PC-9 (cell line): ENCODE results near the gene WIPF1. TPM values are rescaled to one million over a fixed set of nuclear protein-coding genes. Genes with fewer than 3 reads are reported as not detected.

Experiments
- BruUV-seq: library from RNA; stranded (reverse); fragments of 400-500 nt; replicated peaks from 2 replicates; lab custom pipeline; 2021; lab: Mats Ljungman, UMichigan
- CTCF ChIA-PET: fragments of 300-600 bp; sonication (Branson Sonifier 250); formaldehyde crosslinking; loops from one replicate; lab custom pipeline; 2022; ENCODE audit warnings: antibody characterized with exemption; lab: Charles Lee
- POLR2A ChIA-PET: fragments of 300-600 bp; sonication (Branson Sonifier 250); formaldehyde crosslinking; loops from one replicate; lab custom pipeline; 2022; ENCODE audit warnings: antibody characterized with exemption; ENCODE audit not compliant: unreplicated experiment; lab: Charles Lee
- DNase-seq, 2 experiments: peaks; one replicate each; pipeline versions ENCODE4 v3.0.0 to v3.0.0-alpha.2; 2015 to 2022; ENCODE audit warnings: mixed read lengths in 1 of 2
- H2AFZ ChIP-seq: fragments of 200-600 bp; sonication (generic); 2 replicates; pipeline ENCODE4 v1.8.1; 2017; ENCODE audit warnings: antibody characterized with exemption
- H3F3A ChIP-seq: fragments of 200-600 bp; sonication (generic); 2 replicates; pipeline ENCODE4 v1.8.1; 2017; ENCODE audit warnings: antibody characterized with exemption, mild to moderate bottlenecking, low read depth; ENCODE audit not compliant: insufficient read depth
- H3K27ac ChIP-seq: fragments of 200-600 bp; sonication (generic); 2 replicates; pipeline ENCODE4 v1.6.1; 2016; ENCODE audit warnings: mixed run types
- H3K27me3 ChIP-seq: fragments of 200-600 bp; sonication (generic); 2 replicates; pipeline ENCODE4 v1.6.1; 2016; ENCODE audit warnings: low read depth, mixed run types; ENCODE audit not compliant: insufficient read depth
- H3K36me3 ChIP-seq: fragments of 200-600 bp; sonication (generic); 2 replicates; pipeline ENCODE4 v1.6.1; 2016; ENCODE audit warnings: low read depth, mixed run types
- H3K4me1 ChIP-seq: fragments of 200-600 bp; sonication (generic); replicated peaks from 2 replicates; pipeline ENCODE4 v1.6.1; 2016; ENCODE audit warnings: mixed run types; ENCODE audit not compliant: insufficient read depth
- H3K4me2 ChIP-seq: fragments of 200-600 bp; sonication (generic); 2 replicates; pipeline ENCODE4 v1.6.1; 2017; ENCODE audit warnings: mixed run types
- H3K4me3 ChIP-seq: fragments of 200-600 bp; sonication (generic); 2 replicates; pipeline ENCODE4 v1.6.1; 2016; ENCODE audit warnings: mixed run types
- H3K79me2 ChIP-seq: fragments of 200-600 bp; sonication (generic); 2 replicates; pipeline ENCODE4 v1.6.1; 2017; ENCODE audit warnings: low read depth, mixed run types
- H3K9me2 ChIP-seq: fragments of 200-600 bp; sonication (generic); 2 replicates; pipeline ENCODE4 v1.8.1; 2017; ENCODE audit warnings: mild to moderate bottlenecking; ENCODE audit not compliant: insufficient read depth
- H3K9me3 ChIP-seq: fragments of 200-600 bp; sonication (generic); 2 replicates; pipeline ENCODE4 v1.8.1; 2016; ENCODE audit warnings: low read depth; ENCODE audit not compliant: insufficient read depth
- H4K20me1 ChIP-seq: fragments of 200-600 bp; sonication (generic); 2 replicates; pipeline ENCODE4 v1.8.1; 2017; ENCODE audit not compliant: insufficient read depth
- CTCF ChIP-seq: fragments of 200-600 bp; sonication (generic); conservative IDR thresholded peaks from 2 replicates; pipeline ENCODE4 v1.6.1; 2017; ENCODE audit warnings: mixed run types, antibody characterized with exemption, mild to moderate bottlenecking, moderate library complexity
- EZH2 ChIP-seq: fragments of 200-600 bp; sonication (generic); IDR thresholded peaks from 2 replicates; pipeline ENCODE4 v1.8.0; 2017; ENCODE audit warnings: antibody characterized with exemption, low read depth
- intact Hi-C: fragments of 100-400 bp; cut with micrococcal nuclease; formaldehyde crosslinking; loops from one replicate; pipeline ENCODE4 v1.10.0; 2022; ENCODE audit not compliant: unreplicated experiment
- total RNA-seq: library from RNA; stranded (reverse); gene quantifications from 2 replicates; pipeline ENCODE4 v1.2.3, GENCODE V29; 2021

The WIPF1 gene
- total RNA-seq, 1 experiment from 2014 or later = 0.46 TPM

GRCh38 chr2:174546519-174547506 is 50.8 kb downstream of the WIPF1 start:
- Histone ChIP-seq H3K4me1 (0 out of 2 replicates have a peak, but pooled peaks cover 4% of the 10 kb centered on the region), H3K36me3 (no peaks in the 10 kb centered on the region), H3K4me3 (peak overlapping the region; percentile 58), H3K27ac (no peak overlapping the region), H3K9me3 (no peaks in the 10 kb centered on the region), H3K27me3 (0 out of 2 replicates have a peak, but pooled peaks cover 5% of the 10 kb centered on the region), H3K79me2 (no peaks in the 10 kb centered on the region), H3K4me2 (peak overlapping the region; percentile 67), H2AFZ (peak overlapping the region; percentile 93), H4K20me1 (no peaks in the 10 kb centered on the region), H3F3A (no peaks in the 10 kb centered on the region), H3K9me2 (no peaks in the 10 kb centered on the region)
- ChIA-PET CTCF (interaction anchor here (0.5 to 2.9 kb wide), 26 partner anchors 16 to 1566 kb away, joined by 3 to 89 read pairs (median 4); partner anchors contain the start of genes GPR155, OLA1 and SCRN3), POLR2A (interaction anchor here (0.6 to 0.8 kb wide), 7 partner anchors 14 to 1963 kb away, joined by 3 to 15 read pairs (median 4); no protein-coding TSS in a partner anchor)
- TF ChIP-seq CTCF (peak; percentile 80), EZH2 (no peak)
- DNase-seq = peak; percentile 74 to 79
- TSS peak; percentile 89 for BruUV-seq
- intact Hi-C loops = loop anchor here (1.0 to 10.0 kb wide), 6 partner anchors 85 to 1740 kb away; partner anchors contain the start of gene SCRN3

GRCh38 chr2:174545240-174545639 is 52.4 kb downstream of the WIPF1 start:
- Histone ChIP-seq H3K9me3 (no peaks in the 10 kb centered on the region), H3K36me3 (no peaks in the 10 kb centered on the region), H3F3A (no peaks in the 10 kb centered on the region), H3K4me1 (0 out of 2 replicates have a peak, but pooled peaks cover 4% of the 10 kb centered on the region), H2AFZ (no peak overlapping the region), H3K4me3 (no peak overlapping the region), H4K20me1 (no peaks in the 10 kb centered on the region), H3K27ac (no peak overlapping the region), H3K27me3 (0 out of 2 replicates have a peak, but pooled peaks cover 5% of the 10 kb centered on the region), H3K9me2 (no peaks in the 10 kb centered on the region), H3K79me2 (no peaks in the 10 kb centered on the region), H3K4me2 (no peak overlapping the region)
- ChIA-PET POLR2A (no interaction called here), CTCF (interaction anchor here (0.6 kb wide), 1 partner anchor 487 kb away, joined by 3 read pairs; no protein-coding TSS in a partner anchor)
- TF ChIP-seq EZH2 (no peak), CTCF (no peak)
- no peak for DNase-seq
- BruUV-seq = no TSS peak
- intact Hi-C loops = loop anchor here (10.0 kb wide), 1 partner anchor 1140 kb away; no protein-coding TSS in a partner anchor

DNA sequence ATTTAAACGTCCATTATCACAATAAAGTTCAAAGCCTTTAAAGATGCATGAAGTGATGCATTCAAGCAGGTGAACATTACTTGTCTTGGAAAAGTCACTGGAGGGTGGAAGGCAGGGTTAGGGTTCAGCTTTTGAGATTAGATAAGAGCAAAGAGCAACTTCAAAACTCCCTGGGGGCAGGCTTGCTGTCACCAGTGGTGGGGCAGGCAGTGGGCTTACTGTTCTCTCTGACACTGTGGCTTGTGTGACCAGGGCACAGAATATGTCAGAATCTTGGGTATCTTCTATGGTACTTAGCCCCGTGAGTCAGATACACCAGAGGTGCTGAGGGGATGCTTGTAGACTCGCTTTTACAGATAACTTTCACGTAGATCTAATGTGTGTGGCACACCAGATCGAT is 52.8 kb downstream of the WIPF1 start:
- H3K4me1 ChIP-seq = 0 out of 2 replicates have a peak, but pooled peaks cover 4% of the 10 kb centered on the region
- CTCF ChIA-PET = interaction anchor here (0.6 kb wide), 1 partner anchor 487 kb away, joined by 3 read pairs; no protein-coding TSS in a partner anchor
- no peaks in the 10 kb centered on the region for H3K79me2 ChIP-seq
- no peak overlapping the region for H3K4me3 ChIP-seq
- 0 out of 2 replicates have a peak, but pooled peaks cover 5% of the 10 kb centered on the region for H3K27me3 ChIP-seq
- no peaks in the 10 kb centered on the region for H3K36me3 ChIP-seq
- no peak overlapping the region for H3K4me2 ChIP-seq
- no peak overlapping the region for H3K27ac ChIP-seq
- no peaks in the 10 kb centered on the region for H4K20me1 ChIP-seq
- no peak overlapping the region for H2AFZ ChIP-seq
- DNase-seq = no peak
- intact Hi-C loops = loop anchor here (10.0 kb wide), 1 partner anchor 1140 kb away; no protein-coding TSS in a partner anchor
- no peaks in the 10 kb centered on the region for H3K9me3 ChIP-seq
- POLR2A ChIA-PET = interaction anchor here (0.6 kb wide), 1 partner anchor 203 kb away, joined by 4 read pairs; no protein-coding TSS in a partner anchor
- no peaks in the 10 kb centered on the region for H3F3A ChIP-seq
- H3K9me2 ChIP-seq = no peaks in the 10 kb centered on the region
- no TSS peak for BruUV-seq
- TF ChIP-seq CTCF (no peak), EZH2 (no peak)
